Large intestine (tissue), 3 donors: ENCODE measurements around the gene PROX1. TPM values are rescaled to one million over a fixed set of nuclear protein-coding genes. Genes with fewer than 3 reads are reported as not detected.
"Not testable (repeated sequence)": the region's sequence is repeated elsewhere in the genome, so short reads cannot be mapped to it uniquely, and the experiment has no call there.

Experiments
- DNase-seq, 2 donors: peaks; one replicate each; pipeline versions ENCODE4 v3.0.0 to v3.0.0-alpha.2; 2013
- H3K27ac ChIP-seq: one replicate; pipeline ENCODE4 v1.5.1; 2013; ENCODE audit warnings: low read length
- H3K27me3 ChIP-seq: 2 replicates; pipeline ENCODE4 v1.6.1; 2013; ENCODE audit warnings: low read length; ENCODE audit not compliant: control insufficient read depth, insufficient read depth
- H3K36me3 ChIP-seq: 2 replicates; pipeline ENCODE4 v1.6.1; 2013; ENCODE audit warnings: low read length; ENCODE audit not compliant: control insufficient read depth, insufficient read depth
- H3K4me1 ChIP-seq: one replicate; pipeline ENCODE4 v1.6.1; 2013; ENCODE audit warnings: low read length; ENCODE audit not compliant: control insufficient read depth, insufficient read depth
- H3K4me3 ChIP-seq: one replicate; pipeline ENCODE4 v1.5.1; 2013; ENCODE audit warnings: low read length
- H3K9me3 ChIP-seq: one replicate; pipeline ENCODE4 v1.6.1; 2013; ENCODE audit warnings: mild to moderate bottlenecking, low read depth, low read length, moderate library complexity; ENCODE audit not compliant: control insufficient read depth
- WGBS: methylation state at CpG from one replicate; pipeline ENCODE4 v1.1.5; 2013; ENCODE audit warnings: low lambda C conversion rate; ENCODE audit not compliant: insufficient coverage; 5-methylcytosine and 5-hydroxymethylcytosine counted together
- polyA plus RNA-seq: library from polyadenylated mRNA; unstranded; fragments of 120-200 nt; gene quantifications from one replicate; pipeline ENCODE4 v1.2.1, GENCODE V29; 2013

PROX1 gene
- polyA plus RNA-seq, 1 donor: 7.8 TPM

- Histone ChIP-seq H3K4me1 (no peaks in the 10 kb centered on the region), H3K27me3 (no peaks in the 10 kb centered on the region), H3K36me3 (no peaks in the 10 kb centered on the region), H3K4me3 (no peak overlapping the region), H3K9me3 (no peaks in the 10 kb centered on the region), H3K27ac (no peak overlapping the region)
- WGBS: 100% methylated on average over 2 of the region's 5 CpGs
- no peak for DNase-seq
Measured at GRCh38 chr1:214086945-214087344, 99.2 kb downstream of the PROX1 start.

- WGBS: no CpG with 5 or more reads among the region's 2 CpGs
- not testable (repeated sequence) for H3K4me1 ChIP-seq, H3K27ac ChIP-seq
Measured at GRCh38 chr1:214089003-214089402, 101.2 kb downstream of the PROX1 start.

More at GRCh38 chr1:214089003-214089402, 101.2 kb downstream of the PROX1 start:
- not testable (repeated sequence) for H3K4me3 ChIP-seq, H3K36me3 ChIP-seq, DNase-seq, H3K27me3 ChIP-seq, H3K9me3 ChIP-seq
